A673 (cell line): Measurements from ENCODE around the gene CERS6.

ENCODE experiments used
- CTCF ChIP-seq: fragments of 300-800, 200-600 bp; sonication (generic); conservative IDR thresholded peaks from 2 replicates; pipeline ENCODE4 v1.5.1; 2017; ENCODE audit warnings: low read depth, mild to moderate bottlenecking, antibody characterized with exemption, low read length, moderate library complexity, mixed read lengths
- EZH2 ChIP-seq: fragments of 200-600 bp; sonication (generic); IDR thresholded peaks from 2 replicates; pipeline ENCODE4 v1.6.1; 2017; ENCODE audit warnings: borderline replicate concordance, low read depth, mild to moderate bottlenecking, mixed read lengths, antibody characterized with exemption, low read length; ENCODE audit not compliant: poor library complexity, severe bottlenecking

- TF ChIP-seq CTCF (no peak), EZH2 (no peak)
These were observed 3.3 kb upstream of the CERS6 start for GRCh38 chr2:168452781-168453180.
